HG02970 (cell line): ENCODE measurements around the gene RMND1.
"Not testable (repeated sequence)": the region's sequence is repeated elsewhere in the genome, so short reads cannot be mapped to it uniquely, and the experiment has no call there.

Source experiments
- ATAC-seq: cut with Tn5 transposase; IDR thresholded peaks from one replicate; pipeline ENCODE4 v1.9.1; 2021; ENCODE audit warnings: mild to moderate bottlenecking, moderate library complexity, moderate number of reproducible peaks; ENCODE audit not compliant: unreplicated experiment, low FRiP score

Gene RMND1

GRCh38 chr6:151451950-151452749, at the start of gene RMND1:
RMND1 (minus strand) TSS chr6:151452126; CDS start chr6:151445811, 6,315 bp downstream.
- peak; percentile 99 for ATAC-seq

- no peak for ATAC-seq
Measured at GRCh38 chr6:151499551-151499950, 47.6 kb upstream of the RMND1 start.

GRCh38 chr6:151498327-151498726, 46.4 kb upstream of the RMND1 start:
- ATAC-seq, result no peak

- no peak for ATAC-seq
Measured at GRCh38 chr6:151497905-151498304, 46.0 kb upstream of the RMND1 start.

- no peak for ATAC-seq
Measured at GRCh38 chr6:151495380-151495779, 43.5 kb upstream of the RMND1 start.

- no peak for ATAC-seq
Measured at GRCh38 chr6:151494936-151495320, 43.0 kb upstream of the RMND1 start.

- ATAC-seq, result no peak
Measured at GRCh38 chr6:151494235-151494935, 42.5 kb upstream of the RMND1 start.

- no peak for ATAC-seq
Measured at GRCh38 chr6:151493804-151494234, 41.9 kb upstream of the RMND1 start, which contains the start of gene CCDC170. CCDC170 (plus strand) TSS chr6:151494017; CDS start chr6:151494129, 112 bp downstream.

- ATAC-seq, result no peak
Measured at GRCh38 chr6:151493161-151493803, 41.4 kb upstream of the RMND1 start.

GRCh38 chr6:151490996-151491395, 39.1 kb upstream of the RMND1 start:
- no peak for ATAC-seq

- no peak for ATAC-seq
Measured at GRCh38 chr6:151488226-151488625, 36.3 kb upstream of the RMND1 start.

- ATAC-seq, result no peak
Measured at GRCh38 chr6:151483994-151484393, 32.1 kb upstream of the RMND1 start.

GRCh38 chr6:151482290-151482689, 30.4 kb upstream of the RMND1 start:
- ATAC-seq, result no peak

- no peak for ATAC-seq
Measured at GRCh38 chr6:151481786-151482185, 29.9 kb upstream of the RMND1 start.

- ATAC-seq, result no peak
Measured at GRCh38 chr6:151478670-151479069, 26.7 kb upstream of the RMND1 start.

- ATAC-seq, result no peak
Measured at GRCh38 chr6:151477726-151478125, 25.8 kb upstream of the RMND1 start.

- ATAC-seq, result no peak
Measured at GRCh38 chr6:151475653-151476523, 24.0 kb upstream of the RMND1 start.

GRCh38 chr6:151464702-151465101, 12.8 kb upstream of the RMND1 start:
- no peak for ATAC-seq

GRCh38 chr6:151461673-151462072, 9.7 kb upstream of the RMND1 start:
- no peak for ATAC-seq

- not testable (repeated sequence) for ATAC-seq
Measured at GRCh38 chr6:151455751-151456398, 3.9 kb upstream of the RMND1 start.
